ENCODE measurements around the gene LRP1. TPM values are rescaled to one million over a fixed set of nuclear protein-coding genes. Genes with fewer than 3 reads are reported as not detected.
"Not testable (repeated sequence)": the region's sequence is repeated elsewhere in the genome, so short reads cannot be mapped to it uniquely, and the experiment has no call there.

LRP1 gene
- total RNA-seq, 1 donor from 2014 or later, result 261 TPM

DNA sequence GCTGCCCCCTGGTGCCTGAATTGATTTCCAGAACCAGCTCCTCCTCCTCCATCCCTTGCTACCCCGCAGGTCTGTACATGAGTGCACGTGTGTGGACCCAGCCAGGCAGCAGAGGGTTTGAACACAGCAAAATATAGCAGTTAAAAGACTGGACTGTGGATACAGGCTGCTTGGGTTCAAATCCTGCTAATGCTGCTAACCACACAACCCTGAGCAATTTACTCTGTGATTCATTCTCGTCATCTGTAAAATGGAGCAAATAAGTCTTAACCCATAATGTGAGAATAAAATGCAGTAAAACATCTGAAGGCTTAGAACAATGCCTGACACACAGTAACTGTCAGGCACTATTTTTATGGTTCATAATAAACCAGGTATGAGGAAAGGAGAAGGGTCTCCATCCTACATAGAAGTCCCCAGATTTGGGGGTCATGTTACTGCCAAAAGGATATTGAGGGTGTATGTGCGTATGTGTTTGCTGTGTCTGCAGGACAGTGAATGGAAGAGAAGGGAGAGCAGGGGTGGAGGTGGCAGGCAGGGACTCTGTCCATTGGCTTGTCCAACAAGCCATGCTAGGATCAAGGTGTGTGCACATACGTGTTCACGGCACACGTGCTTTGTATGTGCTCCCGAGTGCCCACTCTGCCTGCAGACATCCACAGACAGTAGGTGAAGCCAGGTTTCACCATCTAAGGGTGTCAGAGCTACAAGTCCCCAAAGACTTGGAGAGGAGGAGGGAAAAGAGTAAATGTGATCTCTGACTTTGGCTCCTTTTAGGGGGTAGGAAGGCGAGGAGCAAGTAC, 15.6 kb upstream of the LRP1 start:
- TF ChIP-seq, protein P1, sequence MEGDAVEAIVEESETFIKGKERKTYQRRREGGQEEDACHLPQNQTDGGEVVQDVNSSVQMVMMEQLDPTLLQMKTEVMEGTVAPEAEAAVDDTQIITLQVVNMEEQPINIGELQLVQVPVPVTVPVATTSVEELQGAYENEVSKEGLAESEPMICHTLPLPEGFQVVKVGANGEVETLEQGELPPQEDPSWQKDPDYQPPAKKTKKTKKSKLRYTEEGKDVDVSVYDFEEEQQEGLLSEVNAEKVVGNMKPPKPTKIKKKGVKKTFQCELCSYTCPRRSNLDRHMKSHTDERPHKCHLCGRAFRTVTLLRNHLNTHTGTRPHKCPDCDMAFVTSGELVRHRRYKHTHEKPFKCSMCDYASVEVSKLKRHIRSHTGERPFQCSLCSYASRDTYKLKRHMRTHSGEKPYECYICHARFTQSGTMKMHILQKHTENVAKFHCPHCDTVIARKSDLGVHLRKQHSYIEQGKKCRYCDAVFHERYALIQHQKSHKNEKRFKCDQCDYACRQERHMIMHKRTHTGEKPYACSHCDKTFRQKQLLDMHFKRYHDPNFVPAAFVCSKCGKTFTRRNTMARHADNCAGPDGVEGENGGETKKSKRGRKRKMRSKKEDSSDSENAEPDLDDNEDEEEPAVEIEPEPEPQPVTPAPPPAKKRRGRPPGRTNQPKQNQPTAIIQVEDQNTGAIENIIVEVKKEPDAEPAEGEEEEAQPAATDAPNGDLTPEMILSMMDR (IDR thresholded peaks at IDR 0.05), result no peak
- Histone ChIP-seq H3K27me3 (no peaks in the 10 kb centered on the region), H3K4me1 (peaks cover 29% of the 10 kb centered on the region), H3K36me3 (peaks cover 16% of the 10 kb centered on the region), H3K9me3 (no peaks in the 10 kb centered on the region), H3K4me3 (peak overlapping the region; percentile 96), H3K27ac (peak overlapping the region; percentile 99)
- intact Hi-C loops (cut with DNase I), result no loop called here
- DNase-seq (no peak), ATAC-seq (no peak)

DNA sequence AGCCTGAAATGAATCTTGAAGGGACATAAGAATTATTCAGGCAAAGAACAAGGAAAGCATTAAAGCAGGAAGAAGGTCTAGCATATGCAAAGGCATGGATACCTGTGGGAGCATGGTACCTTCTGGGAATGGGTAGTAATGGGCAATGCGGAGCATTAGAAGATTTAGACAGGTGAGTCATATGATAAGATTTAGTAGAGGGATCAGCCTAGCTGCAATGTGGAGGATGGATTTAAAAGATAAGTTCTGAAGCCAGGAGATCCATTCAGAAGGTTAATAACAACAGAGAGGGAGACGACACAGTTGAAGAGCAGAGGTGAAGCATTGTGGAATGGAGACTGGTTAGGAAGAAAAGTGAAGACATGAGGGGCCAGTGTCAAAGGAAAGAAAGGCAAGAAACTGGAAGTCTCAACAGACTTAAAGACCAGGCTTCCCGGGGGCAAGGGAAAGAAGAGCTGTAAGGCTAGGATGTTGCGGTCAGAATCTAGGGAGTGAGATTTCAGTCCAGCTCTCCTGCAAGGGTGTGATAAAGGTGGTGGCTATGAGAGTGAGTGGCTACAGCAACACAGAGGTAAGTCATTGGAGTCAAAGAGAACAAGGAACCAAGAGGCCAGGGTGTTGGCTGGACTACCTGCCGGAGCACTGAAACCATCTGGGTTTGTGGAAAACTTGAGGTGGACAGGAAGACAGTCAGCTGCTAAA, 11.6 kb upstream of the LRP1 start:
- H3K9me3 ChIP-seq, result no peaks in the 10 kb centered on the region
- ATAC-seq, result no peak
- H3K27me3 ChIP-seq, result no peaks in the 10 kb centered on the region
- H3K4me1 ChIP-seq, result peaks cover 16% of the 10 kb centered on the region
- intact Hi-C loops (cut with DNase I), result no loop called here
- no peak overlapping the region for H3K4me3 ChIP-seq
- no peak overlapping the region for H3K27ac ChIP-seq
- H3K36me3 ChIP-seq, result no peaks in the 10 kb centered on the region
- TF ChIP-seq, protein P1 (IDR thresholded peaks at IDR 0.05), result no peak
- DNase-seq, result no peak

DNA sequence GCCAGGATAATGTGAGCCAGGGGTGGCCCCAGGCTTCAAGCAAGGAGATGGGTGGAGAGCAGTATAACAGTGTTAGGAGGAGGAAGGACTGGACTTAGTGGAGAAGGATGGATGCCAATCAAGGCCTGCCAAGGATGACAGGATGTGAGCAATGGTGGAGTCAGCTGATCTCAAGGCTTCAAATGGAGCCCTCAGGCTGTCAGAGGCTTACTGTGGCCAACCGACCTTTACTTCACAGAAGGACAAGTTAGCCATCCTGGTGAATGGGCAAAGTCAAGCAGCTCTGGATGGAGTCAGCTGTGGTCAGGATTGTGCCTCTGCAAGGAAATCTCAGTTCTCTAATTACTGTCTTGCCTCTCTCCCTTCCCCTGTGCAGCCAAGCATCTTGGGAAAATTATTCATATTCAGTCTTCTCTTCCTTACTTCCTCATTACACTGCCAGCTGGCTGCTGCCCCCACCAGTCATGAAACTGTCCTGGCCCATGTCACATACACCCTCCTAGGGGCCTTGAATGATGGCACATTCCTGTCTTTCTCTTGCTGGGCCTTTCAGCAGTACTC, 9.5 kb upstream of the LRP1 start:
- no peaks in the 10 kb centered on the region for H3K36me3 ChIP-seq
- peak overlapping the region; percentile 9 for H3K27ac ChIP-seq
- DNase-seq (no peak), ATAC-seq (peak; percentile 91)
- TF ChIP-seq, protein P1 (IDR thresholded peaks at IDR 0.05), result no peak
- intact Hi-C loops (cut with DNase I), result no loop called here
- H3K9me3 ChIP-seq, result no peaks in the 10 kb centered on the region
- no peak overlapping the region for H3K4me3 ChIP-seq
- peaks cover 9% of the 10 kb centered on the region for H3K4me1 ChIP-seq
- no peaks in the 10 kb centered on the region for H3K27me3 ChIP-seq

DNA sequence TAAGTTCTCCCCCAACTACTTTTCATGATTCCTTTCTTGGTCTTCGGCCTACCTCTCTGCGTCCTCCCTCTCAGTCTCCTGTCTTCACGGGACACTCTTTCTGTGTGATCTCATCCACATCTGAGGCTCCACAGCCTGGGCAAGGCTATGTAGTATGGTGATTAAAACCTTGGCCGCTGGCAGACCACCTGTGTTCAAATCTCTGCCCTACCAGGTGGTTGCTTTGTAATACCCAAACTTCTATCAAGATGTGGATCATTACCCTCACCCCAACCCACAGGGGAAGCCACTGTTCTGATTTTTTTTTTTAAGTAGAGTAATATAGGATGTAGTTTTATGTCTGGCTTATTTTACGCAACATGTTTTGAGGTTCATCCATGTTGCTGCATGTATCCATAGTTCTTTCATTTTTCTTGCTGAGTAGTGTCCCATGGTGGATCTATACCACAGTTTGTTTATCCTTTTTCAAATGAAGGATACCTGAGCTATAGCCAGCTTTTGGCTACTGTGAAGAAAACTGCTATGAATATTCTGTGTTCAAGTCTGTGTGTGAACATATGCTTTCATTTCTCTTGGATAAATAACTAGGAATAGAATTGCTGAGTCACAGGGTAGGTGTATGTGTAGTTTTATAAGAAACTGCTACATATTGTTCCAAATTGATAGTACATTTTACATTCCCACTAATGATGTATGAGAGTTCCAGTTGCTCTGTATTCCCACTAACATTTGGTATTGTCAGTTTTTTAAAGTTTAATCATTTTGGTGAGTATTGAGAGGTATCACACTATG, 8.8 kb upstream of the LRP1 start:
- Histone ChIP-seq H3K9me3 (no peaks in the 10 kb centered on the region), H3K27ac (peak overlapping the region; percentile 9), H3K4me1 (peaks cover 9% of the 10 kb centered on the region), H3K27me3 (no peaks in the 10 kb centered on the region), H3K36me3 (no peaks in the 10 kb centered on the region), H3K4me3 (no peak overlapping the region)
- ATAC-seq, result no peak
- intact Hi-C loops (cut with DNase I), result no loop called here
- TF ChIP-seq, protein P1 (IDR thresholded peaks at IDR 0.05), result no peak
- DNase-seq, result no peak

DNA sequence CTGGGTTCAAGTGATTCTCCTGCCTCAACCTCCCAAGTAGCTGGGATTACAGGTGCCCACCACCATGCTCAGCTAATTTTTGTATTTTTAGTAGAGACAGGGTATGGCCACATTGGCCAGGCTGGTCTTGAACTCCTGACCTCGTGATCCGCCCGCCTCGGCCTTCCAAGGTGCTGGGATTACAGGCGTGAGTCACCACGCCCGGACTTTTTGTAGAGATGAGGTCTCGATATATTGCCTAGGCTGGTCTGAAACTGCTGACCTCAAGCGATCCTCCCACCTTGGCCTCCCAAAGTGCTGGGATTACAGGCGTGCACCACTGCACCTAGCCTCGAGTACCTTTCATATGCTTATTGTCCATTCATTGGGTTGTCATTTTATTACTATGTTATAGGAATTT, 7.6 kb upstream of the LRP1 start:
- H3K4me3 ChIP-seq; intact Hi-C loops (cut with DNase I); H3K4me1 ChIP-seq; H3K36me3 ChIP-seq; ATAC-seq; DNase-seq; H3K27ac ChIP-seq; H3K27me3 ChIP-seq; H3K9me3 ChIP-seq: not testable (repeated sequence)

Measured in upper lobe of right lung (tissue), 1 donor.